A549 (cell line): ENCODE data around the gene GLIS1. TPM values are rescaled to one million over a fixed set of nuclear protein-coding genes. Genes with fewer than 3 reads are reported as not detected.

Experiments used
- ATAC-seq, 2 experiments: fragments of 200-7000 bp in 1 of 2; fragments of >200 bp in 1 of 2; cut with Nextera tagmentation in 1 of 2; cut with Tn5 transposase in 1 of 2; 3 replicates each; pipeline versions ENCODE4 v1.8.0 to v1.9.1; 2018 to 2020; ENCODE audit warnings: mild to moderate bottlenecking in 1 of 2, moderate library complexity in 1 of 2
- CTCF ChIA-PET: fragments of 300-600 bp; sonication (Branson Sonifier 250); formaldehyde crosslinking; extraction: SDS; loops from one replicate; lab custom pipeline; 2021; ENCODE audit warnings: antibody characterized with exemption, inconsistent platforms; lab: Yijun Ruan, JAX
- POLR2A ChIA-PET: fragments of 350-600 bp; formaldehyde crosslinking; extraction: SDS; loops from one replicate; lab custom pipeline; 2021; ENCODE audit warnings: antibody characterized with exemption, inconsistent platforms; lab: Yijun Ruan, JAX
- DNase-seq, 2 experiments: peaks; one replicate each; pipeline versions ENCODE4 v3.0.0 to v3.0.0-alpha.2; 2011 to 2016; ENCODE audit warnings: low read depth in 1 of 2, low spot score in 1 of 2
- FAIRE-seq: peaks from 2 replicates; lab custom pipeline; 2011; peaks lifted over from hg19 to GRCh38; lab: Jason Lieb, UNC
- H3K27ac ChIP-seq, 2 experiments: fragments of >200 bp; sonication (Bioruptor Twin); formaldehyde crosslinking; 3 replicates each; pipeline ENCODE4 v1.5.1; 2016 to 2017
- H3K4me1 ChIP-seq: fragments of >200 bp; sonication (Bioruptor Twin); formaldehyde crosslinking; 3 replicates; pipeline ENCODE4 v1.6.1; 2016
- H3K4me2 ChIP-seq: fragments of >200 bp; sonication (Bioruptor Twin); formaldehyde crosslinking; 3 replicates; pipeline ENCODE4 v1.6.1; 2016
- H3K4me3 ChIP-seq: fragments of >200 bp; sonication (Bioruptor Twin); formaldehyde crosslinking; 3 replicates; pipeline ENCODE4 v1.5.1; 2016
- H3K9me3 ChIP-seq: fragments of >200 bp; sonication (Bioruptor Twin); formaldehyde crosslinking; 3 replicates; pipeline ENCODE4 v1.6.1; 2016
- BHLHE40 ChIP-seq: IDR thresholded peaks from 2 replicates; pipeline ENCODE4 v1.6.1; 2012; ENCODE audit warnings: low read depth, low read length, inconsistent platforms
- CBX2 ChIP-seq: fragments of 200-600 bp; sonication (generic); IDR thresholded peaks from 2 replicates; pipeline ENCODE4 v1.6.1; 2016; ENCODE audit warnings: low read depth, mild to moderate bottlenecking, borderline replicate concordance
- CEBPB ChIP-seq, 2 experiments: fragments of >200 bp in 1 of 2; sonication (Bioruptor Twin) in 1 of 2; formaldehyde crosslinking in 1 of 2; IDR thresholded peaks; 2 replicates each; pipeline ENCODE4 v1.6.1; 2012 to 2016
- CHD4 ChIP-seq: fragments of 200-600 bp; sonication (generic); IDR thresholded peaks from 2 replicates; pipeline ENCODE4 v1.6.1; 2016; ENCODE audit warnings: antibody characterized with exemption, mild to moderate bottlenecking, borderline replicate concordance
- EHMT2 ChIP-seq: fragments of 200-600 bp; sonication (generic); IDR thresholded peaks from 2 replicates; pipeline ENCODE4 v1.6.1; 2016; ENCODE audit warnings: antibody characterized with exemption, low read depth, mild to moderate bottlenecking, moderate library complexity
- ELK1 ChIP-seq: fragments of 150-350 bp; IDR thresholded peaks from 2 replicates; pipeline ENCODE4 v1.6.1; 2014; ENCODE audit warnings: low read depth, mild to moderate bottlenecking, low read length
- EP300 ChIP-seq, 2 experiments: fragments of >200 bp; sonication (Bioruptor Twin); formaldehyde crosslinking; IDR thresholded peaks; 2 replicates in 1 of 2; 3 replicates in 1 of 2; pipeline ENCODE4 v1.6.1; 2016 to 2017
- ESRRA ChIP-seq: fragments of 150-350 bp; IDR thresholded peaks from 2 replicates; pipeline ENCODE4 v1.6.1; 2014; ENCODE audit warnings: mild to moderate bottlenecking, low read length, borderline replicate concordance
- FOSB ChIP-seq: fragments of 250-450 bp; sonication (Bioruptor Pico); IDR thresholded peaks from 2 replicates; pipeline ENCODE4 v1.5.0; 2020; ENCODE audit warnings: mild to moderate bottlenecking, moderate library complexity
- FOXS1 ChIP-seq: fragments of 250-450 bp; sonication (Bioruptor Pico); IDR thresholded peaks from 2 replicates; pipeline ENCODE4 v1.5.0; 2020; ENCODE audit warnings: mild to moderate bottlenecking, moderate library complexity
- HDAC2 ChIP-seq: fragments of 200-600 bp; sonication (generic); IDR thresholded peaks from 2 replicates; pipeline ENCODE4 v1.6.1; 2016
- JUN ChIP-seq, 2 experiments: fragments of >200 bp; sonication (Bioruptor Twin); formaldehyde crosslinking; IDR thresholded peaks; 2 replicates in 1 of 2; 3 replicates in 1 of 2; pipeline ENCODE4 v1.6.1; 2016 to 2017
- KDM1A ChIP-seq: fragments of 200-600 bp; sonication (generic); IDR thresholded peaks from 2 replicates; pipeline ENCODE4 v1.6.1; 2016; ENCODE audit warnings: low read depth, mild to moderate bottlenecking
- MAFK ChIP-seq: fragments of 450-650 bp; IDR thresholded peaks from 2 replicates; pipeline ENCODE4 v1.6.1; 2014; ENCODE audit not compliant: partially characterized antibody
- MAX ChIP-seq: IDR thresholded peaks from 2 replicates; pipeline ENCODE4 v1.6.1; 2012
- MYC ChIP-seq: IDR thresholded peaks from 2 replicates; pipeline ENCODE4 v1.6.1; 2012; ENCODE audit warnings: mild to moderate bottlenecking, inconsistent platforms, low read length, improper control_type of control experiment, borderline replicate concordance
- NR3C1 ChIP-seq: fragments of >200 bp; sonication (Bioruptor Twin); formaldehyde crosslinking; IDR thresholded peaks from 3 replicates; pipeline ENCODE4 v1.6.1; 2017
- PBX3 ChIP-seq: IDR thresholded peaks from 2 replicates; pipeline ENCODE4 v1.6.1; 2012
- RARB ChIP-seq: fragments of 250-450 bp; sonication (Bioruptor Pico); IDR thresholded peaks from 2 replicates; pipeline ENCODE4 v1.8.0; 2021; ENCODE audit warnings: mild to moderate bottlenecking, moderate library complexity
- RCOR1 ChIP-seq: fragments of 150-350 bp; IDR thresholded peaks from 2 replicates; pipeline ENCODE4 v1.6.1; 2014; ENCODE audit warnings: antibody characterized with exemption, low read length, low read depth
- TFCP2L1 ChIP-seq: fragments of 250-450 bp; sonication (Bioruptor Pico); IDR thresholded peaks from 2 replicates; pipeline ENCODE4 v1.5.0; 2021; ENCODE audit warnings: mild to moderate bottlenecking
- USF2 ChIP-seq: fragments of 450-650 bp; IDR thresholded peaks from 2 replicates; pipeline ENCODE4 v1.6.1; 2014; ENCODE audit warnings: antibody characterized with exemption
- WGBS: methylation state at CpG from one replicate; pipeline ENCODE4 v1.1.6; 2017; ENCODE audit errors: missing lambda C conversion rate; 5-methylcytosine and 5-hydroxymethylcytosine counted together
- polyA plus RNA-seq, 4 experiments: library from polyadenylated mRNA; depleted of rRNA in 3 of 4; stranded (reverse); fragments of >200 nt; fragmentation: RNase III in 1 of 4; extraction: RNeasy Plus Mini Kit Qiagen cat#74134 plus additional on column Dnase treatment in 1 of 4; gene quantifications; 2 replicates in 3 of 4; 3 replicates in 1 of 4; pipeline ENCODE4 v1.2.3, GENCODE V29; 2011 to 2017

GLIS1 gene
- polyA plus RNA-seq, 2 of the 4 experiments (the other 2 are of a cell fraction) = 0.04 TPM; not detected in 1

GRCh38 chr1:53549287-53549686, 189.7 kb downstream of the GLIS1 start:
- ChIA-PET POLR2A (no interaction called here), CTCF (interaction anchor here (0.9 to 2.2 kb wide), 2 partner anchors 8 to 15 kb away, joined by 3 to 6 read pairs; no protein-coding TSS in a partner anchor)
- no peak for TF ChIP-seq ESRRA
- TF ChIP-seq CBX2 = no peak
- no peak for TF ChIP-seq RCOR1
- no peak for TF ChIP-seq BHLHE40
- Histone ChIP-seq H3K27ac (no peak overlapping the region), H3K9me3 (no peaks in the 10 kb centered on the region), H3K4me2 (no peak overlapping the region), H3K4me3 (no peak overlapping the region), H3K4me1 (0 out of 3 replicates have a peak, but pooled peaks cover 3% of the 10 kb centered on the region)
- no peak for ATAC-seq
- DNase-seq = no peak
- FAIRE-seq = no peak
- WGBS = 43% methylated on average over 2 of the region's 2 CpGs

- no peak overlapping the region for H3K4me2 ChIP-seq
- FAIRE-seq (no peak), ATAC-seq (no peak), DNase-seq (no peak)
- peaks cover 9% of the 10 kb centered on the region; the same call in 2 of the 3 replicates for H3K4me1 ChIP-seq
- no peak overlapping the region for H3K4me3 ChIP-seq
- no peaks in the 10 kb centered on the region for H3K9me3 ChIP-seq
- ChIA-PET CTCF (no interaction called here), POLR2A (no interaction called here)
- TF ChIP-seq HDAC2 = no peak
- TF ChIP-seq MYC = no peak
- TF ChIP-seq EHMT2 = no peak
- no peak for TF ChIP-seq RARB
- no peak for TF ChIP-seq CBX2
- no peak for TF ChIP-seq BHLHE40
- TF ChIP-seq ELK1 = no peak
- no peak for TF ChIP-seq NR3C1
- no peak for TF ChIP-seq FOSB
- TF ChIP-seq EP300 (IDR thresholded peaks at IDR 0.05) = no peak
- TF ChIP-seq CHD4 = no peak
- no peak for TF ChIP-seq USF2
- TF ChIP-seq, all 56 proteins: peak for 0
- 78% methylated on average over 16 of the region's 17 CpGs for WGBS
- no peak overlapping the region for H3K27ac ChIP-seq
Measured at GRCh38 chr1:53548031-53548491, 190.9 kb downstream of the GLIS1 start.

- Histone ChIP-seq H3K4me1 (peaks cover 17% of the 10 kb centered on the region), H3K9me3 (no peaks in the 10 kb centered on the region), H3K4me2 (no peak overlapping the region), H3K27ac (no peak overlapping the region), H3K4me3 (no peak overlapping the region)
- ChIA-PET POLR2A (no interaction called here), CTCF (no interaction called here)
- WGBS = 84% methylated on average over 7 of the region's 10 CpGs
- no peak for DNase-seq
- ATAC-seq = no peak
- FAIRE-seq = no peak
- no peak for TF ChIP-seq MAFK
- TF ChIP-seq CEBPB (IDR thresholded peaks at IDR 0.05) = no peak
- no peak for TF ChIP-seq MAX
- no peak for TF ChIP-seq FOXS1 (CRISPR knock-in tag)
- TF ChIP-seq KDM1A = no peak
- TF ChIP-seq JUN (IDR thresholded peaks at IDR 0.05) = no peak
- TF ChIP-seq TFCP2L1 (CRISPR knock-in tag) = no peak
- TF ChIP-seq PBX3 = no peak
- no peak for TF ChIP-seq MYC
Measured at GRCh38 chr1:53547231-53547790, 191.7 kb downstream of the GLIS1 start.
